ENCODE results near the gene MPPED2.

Gene MPPED2

GRCh38 chr11:30451167-30451566 is 135.0 kb downstream of the MPPED2 start:
- DNase-seq: no peak
- TF ChIP-seq CTCF (IDR thresholded peaks at IDR 0.05; ENCODE audit: low read depth, low read length): no peak
- no peaks in the 10 kb centered on the region for H3K4me1 ChIP-seq

GRCh38 chr11:30447058-30447640 is 139.0 kb downstream of the MPPED2 start:
- H3K4me3 ChIP-seq (ENCODE audit: low read depth, low read length): no peak overlapping the region
- no peak for TF ChIP-seq CTCF (IDR thresholded peaks at IDR 0.05; ENCODE audit: low read depth, low read length)
- no peaks in the 10 kb centered on the region for H3K4me1 ChIP-seq
- no peaks in the 10 kb centered on the region for H3K36me3 ChIP-seq
- no peaks in the 10 kb centered on the region for H3K27me3 ChIP-seq
- no peaks in the 10 kb centered on the region for H3K9me3 ChIP-seq
- DNase-seq: no peak

More at GRCh38 chr11:30451167-30451566, 135.0 kb downstream of the MPPED2 start:
- no peaks in the 10 kb centered on the region for H3K27me3 ChIP-seq
- no peaks in the 10 kb centered on the region for H3K36me3 ChIP-seq
- H3K4me3 ChIP-seq (ENCODE audit: low read depth, low read length): no peak overlapping the region
- H3K9me3 ChIP-seq: no peaks in the 10 kb centered on the region

GRCh38 chr11:30446520-30446919 is 139.6 kb downstream of the MPPED2 start:
- no peak for TF ChIP-seq CTCF (IDR thresholded peaks at IDR 0.05; ENCODE audit: low read depth, low read length)
- no peaks in the 10 kb centered on the region for H3K9me3 ChIP-seq
- no peak for DNase-seq
- H3K27me3 ChIP-seq: no peaks in the 10 kb centered on the region
- no peak overlapping the region for H3K4me3 ChIP-seq (ENCODE audit: low read depth, low read length)
- no peaks in the 10 kb centered on the region for H3K4me1 ChIP-seq
- H3K36me3 ChIP-seq: no peaks in the 10 kb centered on the region

GRCh38 chr11:30445056-30445455 is 141.1 kb downstream of the MPPED2 start:
- TF ChIP-seq CTCF (IDR thresholded peaks at IDR 0.05; ENCODE audit: low read depth, low read length): no peak
- no peaks in the 10 kb centered on the region for H3K4me1 ChIP-seq
- H3K4me3 ChIP-seq (ENCODE audit: low read depth, low read length): no peak overlapping the region
- no peaks in the 10 kb centered on the region for H3K27me3 ChIP-seq
- H3K9me3 ChIP-seq: no peaks in the 10 kb centered on the region
- no peaks in the 10 kb centered on the region for H3K36me3 ChIP-seq
- no peak for DNase-seq

- no peaks in the 10 kb centered on the region for H3K36me3 ChIP-seq
- no peaks in the 10 kb centered on the region for H3K27me3 ChIP-seq
- TF ChIP-seq CTCF (IDR thresholded peaks at IDR 0.05; ENCODE audit: low read depth, low read length): no peak
- H3K9me3 ChIP-seq: no peaks in the 10 kb centered on the region
- no peak for DNase-seq
- no peaks in the 10 kb centered on the region for H3K4me1 ChIP-seq
- no peak overlapping the region for H3K4me3 ChIP-seq (ENCODE audit: low read depth, low read length)
Measured at GRCh38 chr11:30440510-30440909, 145.6 kb downstream of the MPPED2 start.

- Histone ChIP-seq H3K36me3 (no peaks in the 10 kb centered on the region), H3K9me3 (no peaks in the 10 kb centered on the region), H3K27me3 (no peaks in the 10 kb centered on the region), H3K4me1 (no peaks in the 10 kb centered on the region), H3K4me3 (ENCODE audit: low read depth, low read length) (no peak overlapping the region)
- no peak for TF ChIP-seq CTCF (IDR thresholded peaks at IDR 0.05; ENCODE audit: low read depth, low read length)
- DNase-seq: no peak
Measured at GRCh38 chr11:30436801-30437200, 149.4 kb downstream of the MPPED2 start.

All from BE2C (cell line).